HG03139 (cell line): ENCODE measurements around the gene CDK9.
"Not testable (repeated sequence)": the region's sequence is repeated elsewhere in the genome, so short reads cannot be mapped to it uniquely, and the experiment has no call there.

Experiments used
- ATAC-seq: cut with Tn5 transposase; IDR thresholded peaks from one replicate; pipeline ENCODE4 v1.9.1; 2021; ENCODE audit not compliant: unreplicated experiment

Gene CDK9

GRCh38 chr9:127817881-127818434, 32.1 kb downstream of the CDK9 start:
- no peak for ATAC-seq

- ATAC-seq: no peak
Measured at GRCh38 chr9:127818574-127818973, 32.7 kb downstream of the CDK9 start.

- ATAC-seq: no peak
Measured at GRCh38 chr9:127822108-127822507, 36.3 kb downstream of the CDK9 start.

- ATAC-seq: no peak
Measured at GRCh38 chr9:127825319-127826051, 39.7 kb downstream of the CDK9 start.

- no peak for ATAC-seq
Measured at GRCh38 chr9:127826253-127826913, 40.5 kb downstream of the CDK9 start.

- no peak for ATAC-seq
Measured at GRCh38 chr9:127828262-127829031, 42.6 kb downstream of the CDK9 start.

GRCh38 chr9:127829205-127829906, 43.5 kb downstream of the CDK9 start:
- ATAC-seq: no peak

GRCh38 chr9:127832248-127832647, 46.4 kb downstream of the CDK9 start:
- no peak for ATAC-seq

GRCh38 chr9:127833555-127833954, 47.7 kb downstream of the CDK9 start:
- ATAC-seq: no peak

GRCh38 chr9:127835991-127836516, 50.2 kb downstream of the CDK9 start:
- no peak for ATAC-seq

GRCh38 chr9:127836561-127836960, 50.7 kb downstream of the CDK9 start:
- not testable (repeated sequence) for ATAC-seq

- no peak for ATAC-seq
Measured at GRCh38 chr9:127837346-127837745, 51.5 kb downstream of the CDK9 start.

GRCh38 chr9:127838375-127839078, 52.7 kb downstream of the CDK9 start:
- no peak for ATAC-seq
